Astrocyte of the spinal cord (primary cell): Measurements from ENCODE around the gene SGMS2.
"Not testable (repeated sequence)": the region's sequence is repeated elsewhere in the genome, so short reads cannot be mapped to it uniquely, and the experiment has no call there.

ENCODE experiments used
- DNase-seq: peaks from one replicate; pipeline ENCODE4 v3.0.0; 2011; ENCODE audit warnings: low read depth, low spot score
- H3K4me3 ChIP-seq: 2 replicates; pipeline ENCODE4 v1.5.1; 2011; ENCODE audit warnings: low read depth, mild to moderate bottlenecking, low read length, moderate library complexity
- in situ Hi-C: cut with HindIII; loops from 2 replicates; pipeline ENCODE4 v1.10.0; 2017; ENCODE audit warnings: low sequenced_read_pairs
- TF ChIP-seq, protein P1 (sequence below): IDR thresholded peaks from 2 replicates; pipeline ENCODE4 v1.5.1; 2012; ENCODE audit warnings: low read depth, mild to moderate bottlenecking, low read length, inconsistent platforms

The SGMS2 gene

DNA sequence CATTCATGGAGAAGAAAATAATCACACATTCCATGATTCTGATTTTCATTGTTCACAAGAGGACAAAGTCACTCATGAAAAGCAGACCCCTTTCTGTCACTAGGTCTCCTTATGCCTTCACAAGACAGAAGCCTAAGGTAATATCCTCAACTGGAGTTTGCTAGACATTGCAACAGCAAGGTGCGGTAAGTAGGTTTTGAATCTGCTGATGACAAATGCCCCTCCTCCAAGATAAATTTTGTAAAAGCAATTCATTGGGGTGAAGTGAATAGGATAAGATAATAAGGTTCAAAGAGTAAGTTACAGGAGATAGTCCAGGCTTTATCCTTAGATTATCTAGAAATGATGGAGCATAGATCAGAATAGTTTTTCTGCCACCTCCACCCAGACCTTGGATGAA is 90.5 kb downstream of the SGMS2 start:
- H3K4me3 ChIP-seq, result no peak overlapping the region
- TF ChIP-seq, protein P1, sequence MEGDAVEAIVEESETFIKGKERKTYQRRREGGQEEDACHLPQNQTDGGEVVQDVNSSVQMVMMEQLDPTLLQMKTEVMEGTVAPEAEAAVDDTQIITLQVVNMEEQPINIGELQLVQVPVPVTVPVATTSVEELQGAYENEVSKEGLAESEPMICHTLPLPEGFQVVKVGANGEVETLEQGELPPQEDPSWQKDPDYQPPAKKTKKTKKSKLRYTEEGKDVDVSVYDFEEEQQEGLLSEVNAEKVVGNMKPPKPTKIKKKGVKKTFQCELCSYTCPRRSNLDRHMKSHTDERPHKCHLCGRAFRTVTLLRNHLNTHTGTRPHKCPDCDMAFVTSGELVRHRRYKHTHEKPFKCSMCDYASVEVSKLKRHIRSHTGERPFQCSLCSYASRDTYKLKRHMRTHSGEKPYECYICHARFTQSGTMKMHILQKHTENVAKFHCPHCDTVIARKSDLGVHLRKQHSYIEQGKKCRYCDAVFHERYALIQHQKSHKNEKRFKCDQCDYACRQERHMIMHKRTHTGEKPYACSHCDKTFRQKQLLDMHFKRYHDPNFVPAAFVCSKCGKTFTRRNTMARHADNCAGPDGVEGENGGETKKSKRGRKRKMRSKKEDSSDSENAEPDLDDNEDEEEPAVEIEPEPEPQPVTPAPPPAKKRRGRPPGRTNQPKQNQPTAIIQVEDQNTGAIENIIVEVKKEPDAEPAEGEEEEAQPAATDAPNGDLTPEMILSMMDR, result no peak
- DNase-seq, result no peak
- in situ Hi-C loops, result no loop called here

DNA sequence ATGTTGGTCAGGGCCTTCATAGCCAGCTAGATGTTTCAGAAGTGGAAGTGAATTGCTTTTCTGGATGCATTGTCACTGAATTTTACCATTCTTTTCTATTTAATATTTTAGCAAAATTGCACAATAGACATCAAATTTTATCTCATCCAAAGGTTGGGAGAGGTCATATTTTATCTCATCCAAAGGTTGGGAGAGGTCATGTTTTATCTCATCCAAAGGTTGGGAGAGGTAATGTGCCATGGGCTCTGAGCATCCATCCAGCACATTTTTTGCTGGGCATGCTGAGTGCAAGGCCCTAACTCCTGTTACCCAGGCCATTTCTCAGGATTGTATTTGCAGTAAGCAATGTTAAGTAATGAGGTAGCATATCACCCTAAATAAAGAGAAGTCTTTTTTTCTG is 91.9 kb downstream of the SGMS2 start:
- DNase-seq, result no peak
- TF ChIP-seq, protein P1, result no peak
- in situ Hi-C loops, result no loop called here
- H3K4me3 ChIP-seq, result no peak overlapping the region

DNA sequence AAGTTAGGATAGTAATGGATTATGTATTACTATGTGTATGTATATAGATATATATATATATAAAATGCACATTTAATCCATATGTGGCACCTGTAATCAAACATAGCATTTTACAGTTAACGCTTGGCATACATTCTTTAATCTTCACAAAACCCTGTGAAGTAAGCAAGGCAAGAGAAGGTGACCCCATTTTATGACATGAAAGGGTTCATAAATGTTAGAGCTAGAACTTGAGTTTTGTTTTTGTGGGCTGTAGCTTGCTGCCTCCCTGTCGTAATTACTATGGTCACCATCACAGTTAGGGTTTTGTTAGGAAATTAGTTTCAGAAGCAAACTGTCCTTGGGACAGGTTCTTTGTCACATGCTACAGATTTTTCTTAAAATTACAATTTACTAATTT is 92.8 kb downstream of the SGMS2 start:
- TF ChIP-seq, protein P1, result no peak
- in situ Hi-C loops, result no loop called here
- no peak for DNase-seq
- no peak overlapping the region for H3K4me3 ChIP-seq

DNA sequence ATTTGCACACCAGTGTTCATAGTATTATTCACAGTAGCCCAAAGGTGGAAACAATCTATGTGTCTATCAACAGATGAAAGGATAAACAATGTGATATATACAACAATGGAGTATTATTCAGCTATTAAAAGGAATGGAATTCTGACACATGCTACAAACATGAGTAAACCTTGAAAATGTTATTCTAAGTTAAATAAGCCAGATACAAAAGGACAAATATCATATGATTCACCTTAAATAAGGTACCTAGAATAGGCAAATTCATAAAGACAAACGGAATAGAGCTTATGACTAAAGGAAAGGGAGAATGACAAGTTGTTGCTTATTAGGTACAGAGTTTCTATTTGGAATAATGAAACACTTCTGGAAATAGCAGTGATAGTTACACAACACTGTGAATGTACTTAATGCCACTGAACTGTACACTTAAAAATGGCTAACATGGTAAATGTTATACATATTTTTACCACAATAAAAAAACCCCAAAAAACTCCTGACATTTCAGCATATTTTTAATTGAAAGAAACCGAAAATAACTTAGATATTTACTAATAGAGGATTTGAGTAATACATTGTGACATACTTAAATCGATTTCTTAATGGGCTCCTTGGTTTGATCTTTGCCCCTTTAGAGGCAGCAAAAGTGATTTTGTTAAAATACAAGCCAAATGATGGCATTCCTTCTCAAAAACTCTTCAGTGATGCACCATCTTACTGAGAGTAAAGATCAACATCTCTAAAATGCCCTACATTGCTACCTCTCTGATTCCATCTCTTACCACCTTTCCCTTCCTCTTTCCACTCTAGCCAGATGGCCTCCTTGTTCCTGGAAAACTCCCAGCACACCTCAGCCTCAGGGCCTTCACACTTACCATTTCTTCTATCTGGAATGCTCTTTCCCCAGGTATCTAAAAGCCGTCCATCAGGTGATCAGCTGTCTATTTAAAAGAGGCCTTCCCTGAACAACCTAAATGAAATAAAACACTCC is 98.0 kb downstream of the SGMS2 start:
- in situ Hi-C loops, result no loop called here
- H3K4me3 ChIP-seq, result no peak overlapping the region
- TF ChIP-seq, protein P1, result no peak
- no peak for DNase-seq

DNA sequence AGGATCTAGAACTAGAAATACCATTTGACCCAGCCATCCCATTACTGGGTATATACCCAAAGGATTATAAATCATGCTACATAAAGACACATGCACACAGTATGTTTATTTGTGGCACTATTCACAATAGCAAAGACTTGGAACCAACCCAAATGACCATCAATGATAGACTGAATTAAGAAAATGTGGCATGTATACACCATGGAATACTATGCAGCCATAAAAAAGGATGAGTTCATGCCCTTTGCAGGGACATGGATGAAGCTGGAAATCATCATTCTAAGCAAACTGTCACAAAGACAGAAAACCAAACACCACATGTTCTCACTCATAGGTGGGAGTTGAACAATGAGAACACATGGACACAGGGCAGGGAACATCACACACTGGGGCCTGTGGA is 101.0 kb downstream of the SGMS2 start:
- H3K4me3 ChIP-seq, in situ Hi-C loops, DNase-seq: not testable (repeated sequence)

DNA sequence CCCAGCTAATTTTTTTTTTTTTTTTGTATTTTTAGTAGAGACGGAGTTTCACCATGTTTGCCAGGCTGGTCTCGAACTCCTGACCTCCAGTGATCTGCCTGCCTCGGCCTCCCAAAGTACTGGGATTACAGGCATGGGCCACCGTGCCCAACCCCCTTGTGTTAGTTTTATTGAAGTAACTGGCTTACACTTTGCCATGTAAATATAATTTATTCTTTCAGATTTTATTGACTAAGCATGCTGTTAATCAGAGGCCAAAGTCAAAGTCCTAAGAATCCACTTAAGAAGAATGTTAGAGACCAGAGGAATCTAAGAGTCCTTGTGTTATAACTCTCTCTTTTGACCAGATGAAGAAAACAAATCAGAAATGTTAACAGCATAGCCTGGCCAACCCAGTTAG is 102.1 kb downstream of the SGMS2 start:
- H3K4me3 ChIP-seq, in situ Hi-C loops, DNase-seq: not testable (repeated sequence)

DNA sequence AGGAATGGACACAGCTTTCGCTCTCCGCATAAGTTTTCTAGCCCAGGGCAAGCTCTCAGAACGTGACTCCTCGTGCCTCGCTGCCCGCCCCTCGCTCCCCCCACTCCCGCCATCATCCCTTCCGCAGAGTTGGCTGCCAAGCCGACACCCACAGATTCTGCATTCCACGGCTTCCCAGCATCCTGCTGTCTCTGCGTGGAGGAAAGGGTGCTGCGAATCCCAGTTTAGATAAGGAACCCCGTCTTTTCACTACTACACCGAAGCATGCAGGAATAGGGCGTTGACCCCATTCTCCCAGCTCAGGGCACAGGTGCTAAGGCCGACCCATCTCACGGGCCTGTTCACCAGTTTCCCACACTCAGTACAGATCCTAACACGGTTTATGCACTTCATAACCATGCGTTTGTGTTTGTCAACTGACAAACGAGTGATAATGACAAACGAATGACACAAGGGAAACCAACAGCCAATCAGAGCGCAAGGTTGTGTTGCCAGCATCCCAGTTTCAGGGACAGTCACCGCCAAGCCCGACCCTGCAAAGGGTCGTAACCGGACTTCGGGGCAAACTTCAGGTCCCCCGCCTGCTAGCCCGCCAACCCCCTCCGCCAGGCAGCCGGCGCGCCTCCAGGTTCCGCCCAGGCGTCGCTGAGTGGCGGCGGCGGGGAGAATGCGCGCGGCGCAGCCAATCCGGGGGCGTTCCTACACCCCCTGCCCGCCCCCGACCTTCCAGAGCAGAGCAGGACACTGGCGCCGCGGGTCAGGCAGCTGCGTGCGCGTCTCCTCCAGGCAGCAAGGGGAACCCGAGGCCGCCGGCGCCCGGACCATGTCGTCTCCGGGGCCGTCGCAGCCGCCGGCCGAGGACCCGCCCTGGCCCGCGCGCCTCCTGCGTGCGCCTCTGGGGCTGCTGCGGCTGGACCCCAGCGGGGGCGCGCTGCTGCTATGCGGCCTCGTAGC is 106.4 kb downstream of the SGMS2 start, which contains the start of gene CYP2U1:
Gene CYP2U1 (plus strand): TSS at position 729 of the 954 bp plus-strand sequence. CDS start 95 bp downstream, at position 824.
- peak; percentile 76 for DNase-seq
- TF ChIP-seq, protein P1, result no peak
- peak within 1 kb of the TSS; percentile 57 for H3K4me3 ChIP-seq
- in situ Hi-C loops, result no loop called here
